Cardiac muscle cell (in vitro differentiated cells and primary cell): ENCODE results near the gene UBE2H. TPM values are rescaled to one million over a fixed set of nuclear protein-coding genes. Genes with fewer than 3 reads are reported as not detected.
A peak's percentile ranks its signal among the peaks of the same experiment; 100 is the strongest.
"Not testable (repeated sequence)": the region's sequence is repeated elsewhere in the genome, so short reads cannot be mapped to it uniquely, and the experiment has no call there.

Source experiments
- DNase-seq, 2 donors: peaks; one replicate each; pipeline versions ENCODE4 v3.0.0 to v3.0.0-alpha.2; 2010 to 2017; ENCODE audit warnings: low read depth in 1 of 2, low spot score in 1 of 2
- H3K27ac ChIP-seq: fragments of 200-600 bp; sonication (generic); 2 replicates; pipeline ENCODE4 v1.5.1; 2016
- H3K27me3 ChIP-seq: fragments of 200-600 bp; sonication (generic); 2 replicates; pipeline ENCODE4 v1.6.0; 2016; ENCODE audit warnings: control low read depth
- H3K36me3 ChIP-seq: fragments of 200-600 bp; sonication (generic); 2 replicates; pipeline ENCODE4 v1.5.1; 2016; ENCODE audit warnings: control low read depth
- H3K4me1 ChIP-seq: fragments of 200-600 bp; sonication (generic); 2 replicates; pipeline ENCODE4 v1.8.1; 2017; ENCODE audit warnings: low read depth, mild to moderate bottlenecking, mixed run types
- H3K4me3 ChIP-seq: fragments of 200-600 bp; sonication (generic); 2 replicates; pipeline ENCODE4 v1.5.1; 2016; ENCODE audit warnings: mild to moderate bottlenecking
- H3K9me3 ChIP-seq: fragments of 200-600 bp; sonication (generic); 2 replicates; pipeline ENCODE4 v1.5.1; 2017; ENCODE audit warnings: low read depth, mild to moderate bottlenecking, control low read depth
- polyA plus RNA-seq: library from polyadenylated mRNA; unstranded; fragments of >200 nt; fragmentation: Nextera tagmentation; extraction: Ambion mirVana; gene quantifications from 2 replicates; pipeline ENCODE4 v1.2.1, GENCODE V29; 2016
- total RNA-seq: library from RNA; depleted of rRNA; stranded (reverse); fragments of >200 nt; gene quantifications from 2 replicates; pipeline ENCODE4 v1.2.3, GENCODE V29; 2016
- TF ChIP-seq, protein P1 (sequence below): IDR thresholded peaks from 2 replicates; pipeline ENCODE4 v1.5.1; 2012; ENCODE audit warnings: low read depth, mild to moderate bottlenecking, low read length

Gene UBE2H
- total and polyA plus RNA-seq, 2 experiments from 2014 or later: 140 to 409 TPM

- TF ChIP-seq, protein P1, sequence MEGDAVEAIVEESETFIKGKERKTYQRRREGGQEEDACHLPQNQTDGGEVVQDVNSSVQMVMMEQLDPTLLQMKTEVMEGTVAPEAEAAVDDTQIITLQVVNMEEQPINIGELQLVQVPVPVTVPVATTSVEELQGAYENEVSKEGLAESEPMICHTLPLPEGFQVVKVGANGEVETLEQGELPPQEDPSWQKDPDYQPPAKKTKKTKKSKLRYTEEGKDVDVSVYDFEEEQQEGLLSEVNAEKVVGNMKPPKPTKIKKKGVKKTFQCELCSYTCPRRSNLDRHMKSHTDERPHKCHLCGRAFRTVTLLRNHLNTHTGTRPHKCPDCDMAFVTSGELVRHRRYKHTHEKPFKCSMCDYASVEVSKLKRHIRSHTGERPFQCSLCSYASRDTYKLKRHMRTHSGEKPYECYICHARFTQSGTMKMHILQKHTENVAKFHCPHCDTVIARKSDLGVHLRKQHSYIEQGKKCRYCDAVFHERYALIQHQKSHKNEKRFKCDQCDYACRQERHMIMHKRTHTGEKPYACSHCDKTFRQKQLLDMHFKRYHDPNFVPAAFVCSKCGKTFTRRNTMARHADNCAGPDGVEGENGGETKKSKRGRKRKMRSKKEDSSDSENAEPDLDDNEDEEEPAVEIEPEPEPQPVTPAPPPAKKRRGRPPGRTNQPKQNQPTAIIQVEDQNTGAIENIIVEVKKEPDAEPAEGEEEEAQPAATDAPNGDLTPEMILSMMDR: no peak
These were observed 155.5 kb downstream of the UBE2H start for GRCh38 chr7:129797214-129797789.

DNA sequence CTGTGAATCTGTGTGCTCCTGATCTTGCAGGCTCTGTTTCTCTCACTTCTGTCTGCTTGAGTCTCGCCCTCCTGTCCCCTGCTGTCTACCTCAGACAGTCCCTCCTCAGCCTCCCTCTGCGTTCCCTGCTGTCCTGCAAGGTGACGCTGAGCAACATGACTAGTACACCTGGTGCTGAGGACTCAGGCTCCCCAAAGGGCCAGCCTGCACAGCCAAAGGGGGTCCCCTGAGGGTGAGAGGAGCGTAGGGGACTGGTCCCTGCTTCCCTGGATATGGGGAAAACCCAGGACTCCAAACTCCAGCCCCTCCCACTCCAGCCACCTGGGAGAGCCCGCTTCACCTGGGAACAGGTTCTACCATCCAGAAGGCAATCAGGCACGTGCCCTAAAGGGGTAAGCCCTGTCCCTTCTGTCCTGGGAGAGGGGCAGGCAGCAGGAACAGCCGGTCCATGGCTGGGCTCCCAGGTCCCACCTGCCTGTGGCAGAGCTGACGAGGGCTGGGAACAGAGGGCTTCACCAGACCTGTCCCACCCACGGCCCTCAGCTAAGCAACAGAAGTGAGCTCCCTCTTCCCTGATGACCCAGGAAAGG lies 156.5 kb downstream of the UBE2H start:
- no peaks in the 10 kb centered on the region for H3K9me3 ChIP-seq
- DNase-seq: no peak
- H3K27me3 ChIP-seq: peaks cover 1% of the 10 kb centered on the region
- no peaks in the 10 kb centered on the region for H3K4me1 ChIP-seq
- H3K27ac ChIP-seq: no peak overlapping the region
- H3K36me3 ChIP-seq: no peaks in the 10 kb centered on the region
- H3K4me3 ChIP-seq: no peak overlapping the region
- TF ChIP-seq, protein P1: no peak

More at GRCh38 chr7:129797214-129797789, 155.5 kb downstream of the UBE2H start:
- no peaks in the 10 kb centered on the region for H3K4me1 ChIP-seq
- H3K9me3 ChIP-seq: no peaks in the 10 kb centered on the region
- H3K27me3 ChIP-seq: no peaks in the 10 kb centered on the region
- no peak overlapping the region for H3K4me3 ChIP-seq
- no peak overlapping the region for H3K27ac ChIP-seq
- peak in 1 of 2 donors; percentile 11 for DNase-seq
- no peaks in the 10 kb centered on the region for H3K36me3 ChIP-seq

GRCh38 chr7:129794461-129794860 lies 158.3 kb downstream of the UBE2H start:
- peaks cover 19% of the 10 kb centered on the region for H3K27me3 ChIP-seq
- H3K27ac ChIP-seq, DNase-seq, H3K4me3 ChIP-seq, H3K4me1 ChIP-seq, H3K9me3 ChIP-seq, H3K36me3 ChIP-seq: not testable (repeated sequence)

- DNase-seq: no peak
- Histone ChIP-seq H3K4me3 (no peak overlapping the region), H3K4me1 (no peaks in the 10 kb centered on the region)
These were observed 159.1 kb downstream of the UBE2H start for GRCh38 chr7:129793506-129794310.

DNA sequence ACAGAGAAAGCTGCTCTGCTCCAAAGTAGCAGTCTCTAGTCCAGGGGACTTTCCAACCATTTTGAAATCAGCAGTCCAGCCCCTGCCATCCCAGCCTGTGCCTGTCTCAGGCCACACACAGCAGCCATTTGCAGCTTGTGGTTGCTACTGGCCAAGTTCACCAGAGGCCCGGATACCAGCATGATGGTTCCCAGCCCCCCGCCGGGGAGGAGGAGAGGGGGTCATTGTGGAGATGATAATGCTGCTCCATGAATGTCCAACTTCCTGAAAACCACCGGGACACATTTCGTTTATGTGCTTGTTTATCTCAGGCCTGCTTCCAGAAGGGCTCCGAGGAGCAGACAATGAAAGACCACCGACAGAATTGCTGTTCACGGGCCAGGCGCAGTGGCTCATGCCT lies 160.0 kb downstream of the UBE2H start:
- no peaks in the 10 kb centered on the region for H3K36me3 ChIP-seq
- H3K27me3 ChIP-seq: peaks cover 37% of the 10 kb centered on the region
- H3K27ac ChIP-seq: no peak overlapping the region
- TF ChIP-seq, protein P1: no peak
- no peak overlapping the region for H3K4me3 ChIP-seq
- no peaks in the 10 kb centered on the region for H3K4me1 ChIP-seq
- H3K9me3 ChIP-seq: no peaks in the 10 kb centered on the region
- DNase-seq: no peak

More at GRCh38 chr7:129793506-129794310, 159.1 kb downstream of the UBE2H start:
- TF ChIP-seq, protein P1: no peak
- Histone ChIP-seq H3K36me3 (no peaks in the 10 kb centered on the region), H3K27me3 (peaks cover 27% of the 10 kb centered on the region), H3K27ac (no peak overlapping the region), H3K9me3 (no peaks in the 10 kb centered on the region)

DNA sequence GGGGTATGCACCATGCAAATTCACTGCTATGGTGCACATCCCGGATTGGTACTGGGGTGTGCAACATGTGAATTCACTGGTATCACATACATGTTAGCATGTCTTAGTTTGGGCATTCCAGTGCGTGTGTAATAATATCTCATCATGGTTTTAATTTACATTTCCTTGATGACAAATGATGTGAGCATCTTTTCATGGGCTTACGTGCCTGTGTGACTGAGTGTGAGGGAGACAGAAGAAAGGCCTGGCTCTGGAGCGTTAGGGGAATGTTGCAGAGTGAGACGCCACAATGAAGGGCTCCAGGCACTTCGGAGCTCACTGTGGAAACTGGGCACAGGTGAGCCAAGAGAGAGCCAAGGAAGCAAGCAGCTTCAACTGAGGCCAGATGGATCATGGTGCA lies 162.6 kb downstream of the UBE2H start:
- no peaks in the 10 kb centered on the region for H3K9me3 ChIP-seq
- no peak overlapping the region for H3K27ac ChIP-seq
- no peaks in the 10 kb centered on the region for H3K36me3 ChIP-seq
- H3K27me3 ChIP-seq: peaks cover 63% of the 10 kb centered on the region
- TF ChIP-seq, protein P1: no peak
- no peak overlapping the region for H3K4me3 ChIP-seq
- DNase-seq: no peak
- H3K4me1 ChIP-seq: no peaks in the 10 kb centered on the region
